ENCODE measurements around the gene ZNF343. TPM values are rescaled to one million over a fixed set of nuclear protein-coding genes. Genes with fewer than 3 reads are reported as not detected.

Gene ZNF343
- total and polyA plus RNA-seq, 5 donors from 2014 or later, result 2.5 to 4.8 (median 3.7) TPM

DNA sequence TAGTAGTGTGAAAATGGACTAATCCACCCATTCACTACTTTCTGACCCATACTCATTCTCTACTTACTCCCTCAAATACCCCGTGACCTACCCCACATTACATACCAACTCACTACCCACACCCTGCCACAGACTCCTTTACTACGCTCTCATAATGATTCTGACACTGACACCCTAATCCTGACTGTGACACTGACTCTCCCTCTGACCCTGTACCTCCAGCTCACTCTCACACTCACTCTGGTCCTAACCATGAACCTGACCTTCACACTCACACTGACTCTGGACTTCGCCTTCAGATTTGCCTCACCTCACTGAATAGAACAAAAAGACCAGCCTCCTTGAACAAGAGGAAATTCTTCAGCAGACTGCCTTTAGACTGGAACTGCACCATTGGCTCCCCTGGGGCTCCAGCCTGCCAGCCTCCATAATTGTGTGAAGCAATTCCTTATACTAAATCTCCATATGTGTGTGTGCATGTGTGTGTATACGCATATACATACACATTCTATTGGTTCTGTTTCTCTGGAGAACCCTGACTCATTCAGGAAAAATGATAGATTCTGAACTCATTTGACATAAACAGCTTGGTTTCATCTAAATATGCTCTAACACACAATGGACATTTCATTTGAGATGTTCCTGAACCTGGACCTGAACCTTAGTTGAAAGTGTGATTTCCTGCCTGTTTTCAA, 10.5 kb upstream of the ZNF343 start:
- H3K9me3 Mint-ChIP-seq, result peaks cover 0 to 1% (median 0%) of the 10 kb centered on the region in 7 donors
- Histone ChIP-seq H3K4me1 (ENCODE audit: control insufficient read depth, insufficient read depth, low read length, poor library complexity, severe bottlenecking) (peaks cover 4% of the 10 kb centered on the region), H3K27me3 (ENCODE audit: control insufficient read depth, insufficient read depth, low read length) (peaks cover 7% of the 10 kb centered on the region), H3K36me3 (ENCODE audit: control insufficient read depth, insufficient read depth, low read length) (no peaks in the 10 kb centered on the region), H3K9me3 (ENCODE audit: control insufficient read depth in 2 of 2, low read length in 2 of 2) (no peaks in the 10 kb centered on the region), H3K27ac (ENCODE audit: insufficient read depth, low read length, poor library complexity, severe bottlenecking) (no peak overlapping the region), H3K4me3 (ENCODE audit: low read depth, low read length) (no peak overlapping the region)
- H3K27ac Mint-ChIP-seq, result no peak overlapping the region
- no peak for DNase-seq
- no peaks in the 10 kb centered on the region for H3K36me3 Mint-ChIP-seq
- ATAC-seq (ENCODE audit: low read depth in 2 of 2), result no peak
- peak overlapping the region in 2 of 4 donors; percentile 4 to 13 for H3K4me3 Mint-ChIP-seq
- peaks cover 0 to 12% (median 4%) of the 10 kb centered on the region in 4 donors for H3K4me1 Mint-ChIP-seq
- peaks cover 15% of the 10 kb centered on the region for H3K27me3 Mint-ChIP-seq

DNA sequence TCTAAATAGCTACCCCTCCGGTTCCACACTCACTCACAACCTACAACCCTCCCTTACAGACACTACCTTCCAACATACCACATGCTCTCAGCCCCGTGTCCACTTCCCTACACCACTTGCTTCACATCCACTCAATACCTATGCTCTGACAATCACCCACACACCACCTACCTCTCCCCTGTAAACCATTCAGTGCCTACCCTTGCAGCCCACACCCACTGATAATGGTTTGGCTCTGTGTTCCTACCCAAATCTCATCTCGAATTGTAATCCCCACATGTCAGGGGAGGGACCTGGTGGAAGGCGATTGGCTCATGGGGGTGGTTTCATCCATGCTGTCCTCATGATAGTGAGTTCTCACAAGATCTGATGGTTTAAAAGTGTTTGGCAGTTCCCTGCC, 9.8 kb upstream of the ZNF343 start:
- Histone ChIP-seq H3K27ac (ENCODE audit: insufficient read depth, low read length, poor library complexity, severe bottlenecking) (no peak overlapping the region), H3K9me3 (ENCODE audit: control insufficient read depth in 2 of 2, low read length in 2 of 2) (no peaks in the 10 kb centered on the region)
- no peak for ATAC-seq (ENCODE audit: low read depth in 2 of 2)

DNA sequence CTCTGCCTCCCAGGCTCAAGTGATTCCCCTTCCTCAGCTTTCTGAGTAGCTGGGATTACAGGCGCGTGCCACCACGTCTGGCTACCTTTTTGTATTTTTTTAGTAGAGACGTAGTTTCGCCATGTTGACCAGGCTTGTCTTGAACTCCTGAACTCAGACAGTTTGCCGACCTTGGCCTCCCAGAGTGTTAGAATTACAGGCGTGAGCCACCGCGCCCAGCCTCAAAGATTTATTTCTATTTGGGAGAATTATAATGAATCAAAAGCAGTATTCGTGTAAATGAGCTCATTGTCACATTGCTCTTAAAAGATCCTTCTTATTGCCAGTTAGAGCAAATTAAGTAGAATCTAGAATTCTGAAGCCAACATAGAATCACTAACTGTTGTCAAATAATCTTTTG, 9.4 kb upstream of the ZNF343 start:
- no peak for ATAC-seq (ENCODE audit: low read depth in 2 of 2)
- H3K27ac Mint-ChIP-seq, result no peak overlapping the region
- DNase-seq, result no peak
- Histone ChIP-seq H3K27ac (ENCODE audit: insufficient read depth, low read length, poor library complexity, severe bottlenecking) (no peak overlapping the region), H3K4me3 (ENCODE audit: low read depth, low read length) (no peak overlapping the region), H3K4me1 (ENCODE audit: control insufficient read depth, insufficient read depth, low read length, poor library complexity, severe bottlenecking) (no peaks in the 10 kb centered on the region), H3K36me3 (ENCODE audit: control insufficient read depth, insufficient read depth, low read length) (no peaks in the 10 kb centered on the region), H3K9me3 (ENCODE audit: control insufficient read depth in 2 of 2, low read length in 2 of 2) (no peaks in the 10 kb centered on the region), H3K27me3 (ENCODE audit: control insufficient read depth, insufficient read depth, low read length) (peaks cover 10% of the 10 kb centered on the region)
- no peaks in the 10 kb centered on the region for H3K36me3 Mint-ChIP-seq
- H3K4me3 Mint-ChIP-seq, result no peak overlapping the region
- H3K27me3 Mint-ChIP-seq, result peaks cover 23% of the 10 kb centered on the region
- peaks cover 0 to 7% (median 4%) of the 10 kb centered on the region in 4 donors for H3K4me1 Mint-ChIP-seq
- peaks cover 0 to 1% (median 0%) of the 10 kb centered on the region in 7 donors for H3K9me3 Mint-ChIP-seq

More for the DNA sequence above, 9.8 kb upstream of the ZNF343 start:
- Histone ChIP-seq H3K4me1 (ENCODE audit: control insufficient read depth, insufficient read depth, low read length, poor library complexity, severe bottlenecking) (no peaks in the 10 kb centered on the region), H3K27me3 (ENCODE audit: control insufficient read depth, insufficient read depth, low read length) (peaks cover 9% of the 10 kb centered on the region), H3K36me3 (ENCODE audit: control insufficient read depth, insufficient read depth, low read length) (no peaks in the 10 kb centered on the region), H3K4me3 (ENCODE audit: low read depth, low read length) (no peak overlapping the region)
- peaks cover 0 to 7% (median 4%) of the 10 kb centered on the region in 4 donors for H3K4me1 Mint-ChIP-seq
- H3K9me3 Mint-ChIP-seq, result peaks cover 0 to 1% (median 0%) of the 10 kb centered on the region in 7 donors
- DNase-seq, result no peak
- no peaks in the 10 kb centered on the region for H3K36me3 Mint-ChIP-seq
- H3K27ac Mint-ChIP-seq, result no peak overlapping the region
- H3K27me3 Mint-ChIP-seq, result peaks cover 20% of the 10 kb centered on the region
- no peak overlapping the region for H3K4me3 Mint-ChIP-seq

DNA sequence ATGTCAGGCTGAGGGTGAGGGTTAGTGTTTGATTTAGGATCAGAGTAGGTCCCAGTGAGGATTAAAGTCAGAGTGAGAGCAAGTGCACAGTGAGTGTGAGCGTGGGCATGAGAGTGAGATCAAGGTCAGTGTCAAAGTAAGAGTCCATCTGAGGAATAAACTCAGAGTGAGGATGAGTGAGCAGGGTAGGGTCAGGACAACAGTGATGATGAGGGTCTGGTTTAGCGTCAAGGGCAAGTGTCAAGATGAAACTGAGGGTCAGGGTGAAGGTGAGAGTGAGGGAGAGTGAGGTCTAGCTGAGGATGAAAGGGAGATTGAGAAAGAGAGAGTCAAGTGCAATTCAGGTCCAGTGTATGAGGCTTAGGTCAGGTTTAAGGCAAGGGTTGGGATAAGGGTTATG, 7.7 kb upstream of the ZNF343 start:
- no peak overlapping the region for H3K4me3 ChIP-seq (ENCODE audit: low read depth, low read length)
- peaks cover 20% of the 10 kb centered on the region for H3K27me3 ChIP-seq (ENCODE audit: control insufficient read depth, insufficient read depth, low read length)
- no peak overlapping the region for H3K4me3 Mint-ChIP-seq
- H3K36me3 ChIP-seq (ENCODE audit: control insufficient read depth, insufficient read depth, low read length), result no peaks in the 10 kb centered on the region
- H3K9me3 ChIP-seq (ENCODE audit: control insufficient read depth in 2 of 2, low read length in 2 of 2), result no peaks in the 10 kb centered on the region
- no peak overlapping the region for H3K27ac ChIP-seq (ENCODE audit: insufficient read depth, low read length, poor library complexity, severe bottlenecking)
- no peaks in the 10 kb centered on the region for H3K4me1 ChIP-seq (ENCODE audit: control insufficient read depth, insufficient read depth, low read length, poor library complexity, severe bottlenecking)
- H3K36me3 Mint-ChIP-seq, result no peaks in the 10 kb centered on the region
- H3K27me3 Mint-ChIP-seq, result peaks cover 24% of the 10 kb centered on the region
- ATAC-seq (ENCODE audit: low read depth in 2 of 2), result no peak
- DNase-seq, result no peak
- H3K4me1 Mint-ChIP-seq, result peaks cover 0 to 2% (median under 1%) of the 10 kb centered on the region in 4 donors
- peaks cover 0 to 1% (median 0%) of the 10 kb centered on the region in 7 donors for H3K9me3 Mint-ChIP-seq
- no peak overlapping the region for H3K27ac Mint-ChIP-seq

DNA sequence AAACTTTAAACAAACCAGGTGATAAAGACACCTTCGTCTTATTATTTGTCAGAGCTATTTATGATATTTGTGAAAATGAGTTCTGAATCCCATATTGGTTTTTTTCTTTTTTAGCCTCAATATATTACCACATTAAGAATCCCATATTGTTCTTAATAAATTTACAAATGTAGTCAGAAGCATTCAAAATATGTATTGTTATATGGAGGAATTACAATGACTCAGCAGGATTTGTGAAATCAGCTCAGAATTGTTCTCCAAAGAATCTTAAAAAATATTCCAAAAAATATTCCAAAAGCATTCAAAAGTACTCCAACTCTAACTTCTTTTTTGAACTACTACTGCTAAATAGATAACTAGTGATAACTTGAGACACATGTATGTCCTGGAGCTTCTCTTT, 6.5 kb upstream of the ZNF343 start:
- Histone ChIP-seq H3K27me3 (ENCODE audit: control insufficient read depth, insufficient read depth, low read length) (peaks cover 23% of the 10 kb centered on the region), H3K9me3 (ENCODE audit: control insufficient read depth in 2 of 2, low read length in 2 of 2) (no peaks in the 10 kb centered on the region), H3K27ac (ENCODE audit: insufficient read depth, low read length, poor library complexity, severe bottlenecking) (no peak overlapping the region), H3K36me3 (ENCODE audit: control insufficient read depth, insufficient read depth, low read length) (no peaks in the 10 kb centered on the region), H3K4me3 (ENCODE audit: low read depth, low read length) (no peak overlapping the region), H3K4me1 (ENCODE audit: control insufficient read depth, insufficient read depth, low read length, poor library complexity, severe bottlenecking) (no peaks in the 10 kb centered on the region)
- no peaks in the 10 kb centered on the region for H3K36me3 Mint-ChIP-seq
- H3K4me3 Mint-ChIP-seq, result no peak overlapping the region
- H3K27ac Mint-ChIP-seq, result no peak overlapping the region
- peaks cover 33% of the 10 kb centered on the region for H3K27me3 Mint-ChIP-seq
- no peak for DNase-seq
- no peaks in the 10 kb centered on the region for H3K9me3 Mint-ChIP-seq
- no peak for ATAC-seq (ENCODE audit: low read depth in 2 of 2)
- no peaks in the 10 kb centered on the region for H3K4me1 Mint-ChIP-seq

DNA sequence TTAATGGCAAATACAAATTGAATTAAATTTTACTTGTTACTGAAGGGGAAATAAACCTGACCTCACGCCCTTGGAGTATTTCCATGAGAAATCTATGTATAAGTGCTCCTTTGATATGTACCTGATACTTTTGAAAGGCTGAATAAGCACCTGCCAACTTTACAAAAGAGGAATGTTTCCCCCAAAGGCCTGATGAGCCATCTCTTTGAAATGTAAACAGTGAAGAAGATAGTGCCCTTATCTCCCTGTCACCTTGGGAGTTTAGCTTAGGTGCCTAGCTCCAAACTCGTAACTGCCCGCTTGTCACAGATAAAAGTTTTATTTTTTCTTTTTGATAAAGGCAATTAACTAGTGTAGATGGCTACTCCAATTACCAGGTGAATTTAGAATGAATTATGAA, 1.1 kb upstream of the ZNF343 start:
- Mint-ChIP-seq H3K4me1 (peaks cover 0 to 29% (median 13%) of the 10 kb centered on the region in 4 donors), H3K9me3 (no peaks in the 10 kb centered on the region), H3K27ac (no peak overlapping the region), H3K36me3 (peaks cover 5% of the 10 kb centered on the region), H3K27me3 (peaks cover 34% of the 10 kb centered on the region), H3K4me3 (peak overlapping the region; percentile 39 to 80 (median 44))
- H3K27ac ChIP-seq (ENCODE audit: insufficient read depth, low read length, poor library complexity, severe bottlenecking), result no peak overlapping the region
- peaks cover 17% of the 10 kb centered on the region for H3K27me3 ChIP-seq (ENCODE audit: control insufficient read depth, insufficient read depth, low read length)
- no peak for ATAC-seq (ENCODE audit: low read depth in 2 of 2)
- no peaks in the 10 kb centered on the region for H3K9me3 ChIP-seq (ENCODE audit: control insufficient read depth in 2 of 2, low read length in 2 of 2)
- no peak for DNase-seq
- H3K4me3 ChIP-seq (ENCODE audit: low read depth, low read length), result no peak overlapping the region
- H3K4me1 ChIP-seq (ENCODE audit: control insufficient read depth, insufficient read depth, low read length, poor library complexity, severe bottlenecking), result peaks cover 16% of the 10 kb centered on the region
- H3K36me3 ChIP-seq (ENCODE audit: control insufficient read depth, insufficient read depth, low read length), result no peaks in the 10 kb centered on the region

DNA sequence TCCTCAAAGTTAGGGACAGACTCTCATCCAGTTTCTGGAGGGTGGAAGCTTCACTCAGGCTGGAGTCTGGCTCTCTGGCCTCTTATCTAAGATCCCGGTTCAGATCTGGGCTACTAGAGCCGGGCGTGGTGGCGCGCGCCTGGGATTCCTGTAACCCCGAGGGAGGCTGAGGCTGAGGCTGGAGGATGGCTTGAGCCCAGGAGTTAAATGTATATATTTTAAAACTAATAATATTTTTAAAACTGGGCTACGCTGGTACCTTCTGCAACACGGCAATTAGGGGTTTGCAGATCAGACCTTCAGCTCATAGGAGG, 710 bp upstream of the ZNF343 start:
- peak overlapping the region in 2 of 3 donors; percentile 96 to 97 for H3K27ac Mint-ChIP-seq
- Histone ChIP-seq H3K4me3 (ENCODE audit: low read depth, low read length) (peak overlapping the region; percentile 96), H3K9me3 (ENCODE audit: control insufficient read depth in 2 of 2, low read length in 2 of 2) (no peaks in the 10 kb centered on the region), H3K36me3 (ENCODE audit: control insufficient read depth, insufficient read depth, low read length) (no peaks in the 10 kb centered on the region), H3K27ac (ENCODE audit: insufficient read depth, low read length, poor library complexity, severe bottlenecking) (peak overlapping the region; percentile 66), H3K27me3 (ENCODE audit: control insufficient read depth, insufficient read depth, low read length) (peaks cover 17% of the 10 kb centered on the region), H3K4me1 (ENCODE audit: control insufficient read depth, insufficient read depth, low read length, poor library complexity, severe bottlenecking) (peaks cover 16% of the 10 kb centered on the region)
- ATAC-seq (ENCODE audit: low read depth in 2 of 2), result no peak
- DNase-seq, result no peak
- peaks cover 0 to 32% (median 14%) of the 10 kb centered on the region in 4 donors for H3K4me1 Mint-ChIP-seq
- peak overlapping the region; percentile 93 to 100 (median 100) for H3K4me3 Mint-ChIP-seq
- H3K27me3 Mint-ChIP-seq, result peaks cover 34% of the 10 kb centered on the region
- H3K9me3 Mint-ChIP-seq, result no peaks in the 10 kb centered on the region
- H3K36me3 Mint-ChIP-seq, result peaks cover 5% of the 10 kb centered on the region
